OCI-LY3 (cell line): ENCODE results near the gene SLC25A23.

Experiments
- EZH2phosphoT487 ChIP-seq: fragments of 200-600 bp; shearing (Covaris generic); IDR thresholded peaks from 2 replicates; pipeline ENCODE4 v1.6.1; 2018; ENCODE audit warnings: antibody characterized with exemption, mixed run types, low read depth
- TF ChIP-seq, protein P1 (sequence below): fragments of 200-600, 300-600 bp; sonication (generic); IDR thresholded peaks from 2 replicates; pipeline ENCODE4 v1.5.1; 2014; ENCODE audit warnings: antibody characterized with exemption, low read length, low read depth

DNA sequence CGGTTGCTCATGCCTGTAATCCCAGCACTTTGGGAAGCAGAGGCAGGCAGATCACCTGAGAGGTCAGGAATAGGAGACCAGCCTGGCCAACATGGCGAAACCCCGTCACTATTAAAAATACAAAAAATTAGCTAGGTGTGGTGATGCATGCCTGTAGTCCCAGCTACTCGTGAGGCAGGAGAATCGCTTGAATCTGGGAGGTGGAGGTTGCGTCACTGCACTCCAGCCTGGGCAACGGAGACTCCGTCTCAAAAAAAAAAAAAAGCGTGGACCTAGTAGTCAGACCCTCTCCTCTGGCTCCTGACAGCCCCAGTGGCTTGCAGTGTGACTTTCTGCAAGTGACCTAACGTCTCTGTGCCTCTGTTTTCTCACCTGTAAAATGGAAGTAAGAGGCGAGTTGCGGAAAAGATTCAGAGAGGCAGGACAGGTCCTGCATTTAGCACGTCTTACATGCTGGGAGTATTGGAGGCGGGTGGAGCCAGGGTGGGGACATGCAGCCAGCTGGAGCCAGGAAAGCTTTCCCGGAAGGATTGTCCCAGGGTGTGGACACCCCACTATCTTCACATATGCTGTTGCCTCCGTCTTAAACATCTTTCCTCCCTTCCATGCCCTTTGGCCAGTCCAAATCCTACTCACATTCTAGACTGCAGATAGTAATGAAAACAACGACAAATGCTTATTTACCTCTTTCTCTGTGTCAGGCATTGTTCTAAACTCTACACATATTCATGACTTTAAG, 39.6 kb upstream of the SLC25A23 start:
- TF ChIP-seq, protein P1, sequence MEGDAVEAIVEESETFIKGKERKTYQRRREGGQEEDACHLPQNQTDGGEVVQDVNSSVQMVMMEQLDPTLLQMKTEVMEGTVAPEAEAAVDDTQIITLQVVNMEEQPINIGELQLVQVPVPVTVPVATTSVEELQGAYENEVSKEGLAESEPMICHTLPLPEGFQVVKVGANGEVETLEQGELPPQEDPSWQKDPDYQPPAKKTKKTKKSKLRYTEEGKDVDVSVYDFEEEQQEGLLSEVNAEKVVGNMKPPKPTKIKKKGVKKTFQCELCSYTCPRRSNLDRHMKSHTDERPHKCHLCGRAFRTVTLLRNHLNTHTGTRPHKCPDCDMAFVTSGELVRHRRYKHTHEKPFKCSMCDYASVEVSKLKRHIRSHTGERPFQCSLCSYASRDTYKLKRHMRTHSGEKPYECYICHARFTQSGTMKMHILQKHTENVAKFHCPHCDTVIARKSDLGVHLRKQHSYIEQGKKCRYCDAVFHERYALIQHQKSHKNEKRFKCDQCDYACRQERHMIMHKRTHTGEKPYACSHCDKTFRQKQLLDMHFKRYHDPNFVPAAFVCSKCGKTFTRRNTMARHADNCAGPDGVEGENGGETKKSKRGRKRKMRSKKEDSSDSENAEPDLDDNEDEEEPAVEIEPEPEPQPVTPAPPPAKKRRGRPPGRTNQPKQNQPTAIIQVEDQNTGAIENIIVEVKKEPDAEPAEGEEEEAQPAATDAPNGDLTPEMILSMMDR = no peak
- TF ChIP-seq EZH2phosphoT487 = no peak
